HepG2 (cell line): ENCODE measurements around the gene AP5Z1. TPM values are rescaled to one million over a fixed set of nuclear protein-coding genes. Genes with fewer than 3 reads are reported as not detected.

Source experiments
- ATAC-seq: fragments of 200-7000 bp; cut with Tn5 transposase; 3 replicates; pipeline ENCODE4 v1.9.1; 2020; ENCODE audit warnings: mild to moderate bottlenecking, moderate library complexity
- BruUV-seq: library from RNA; stranded (reverse); fragments of 400-500 nt; replicated peaks from 2 replicates; lab custom pipeline; 2021; lab: Mats Ljungman, UMichigan
- CTCF ChIA-PET: fragments of 300-600 bp; formaldehyde crosslinking; extraction: SDS; loops from one replicate; lab custom pipeline; 2021; ENCODE audit warnings: low total read pairs, inconsistent platforms, low intra/inter-chr PET ratio; lab: Yijun Ruan, JAX
- POLR2A ChIA-PET: fragments of 350-600 bp; sonication (Branson Sonifier 250); formaldehyde crosslinking; loops from one replicate; lab custom pipeline; 2020; ENCODE audit warnings: antibody characterized with exemption, inconsistent platforms; lab: Yijun Ruan, JAX
- DNase-seq: peaks from one replicate; pipeline ENCODE4 v3.0.0-alpha.2; 2015; ENCODE audit warnings: low spot score
- FAIRE-seq: peaks from 3 replicates; lab custom pipeline; 2011; peaks lifted over from hg19 to GRCh38; lab: Jason Lieb, UNC
- H2AFZ ChIP-seq: one replicate; pipeline ENCODE4 v1.6.1; 2011; ENCODE audit warnings: low read length, inconsistent platforms
- H3K27ac ChIP-seq: fragments of 300-600 bp; 3 replicates; pipeline ENCODE4 v1.8.0; 2011; ENCODE audit warnings: mixed run types, mild to moderate bottlenecking, mixed read lengths, low read length, inconsistent platforms; ENCODE audit not compliant: insufficient read depth; ENCODE audit errors: extremely low read length
- H3K27me3 ChIP-seq, 2 experiments: fragments of 200-600 bp in 1 of 2; 2 replicates in 1 of 2; 3 replicates in 1 of 2; pipeline versions ENCODE4 v1.6.0 to v1.8.0; 2011; ENCODE audit warnings: low read length in 2 of 2, mild to moderate bottlenecking in 2 of 2, moderate library complexity in 2 of 2, inconsistent platforms in 1 of 2; ENCODE audit not compliant: insufficient read depth in 2 of 2, control insufficient read depth in 1 of 2
- H3K36me3 ChIP-seq, 2 experiments: fragments of 200-600 bp in 1 of 2; replicated peaks in 1 of 2; 2 replicates in 1 of 2; 3 replicates in 1 of 2; pipeline versions ENCODE4 v1.5.1 to v1.8.0; 2011; ENCODE audit warnings: low read length in 2 of 2, inconsistent platforms in 1 of 2; ENCODE audit not compliant: insufficient read depth in 2 of 2, control insufficient read depth in 1 of 2
- H3K4me1 ChIP-seq: 2 replicates; pipeline ENCODE4 v1.5.1; 2012; ENCODE audit warnings: low read length, inconsistent platforms; ENCODE audit not compliant: insufficient read depth
- H3K4me2 ChIP-seq: 2 replicates; pipeline ENCODE4 v1.6.0; 2011; ENCODE audit warnings: low read depth, low read length, inconsistent platforms
- H3K4me3 ChIP-seq, 3 experiments: fragments of 200-600 bp in 1 of 3; sonication (generic), shearing (Covaris generic) in 1 of 3; replicated peaks in 1 of 3; 2 replicates each; pipeline ENCODE4 v1.5.1; 2011 to 2016; ENCODE audit warnings: low read length in 3 of 3, inconsistent platforms in 2 of 3, low read depth in 2 of 3, mild to moderate bottlenecking in 2 of 3, control low read depth in 1 of 3, mixed read lengths in 1 of 3; ENCODE audit not compliant: insufficient read depth in 1 of 3
- H3K79me2 ChIP-seq: one replicate; pipeline ENCODE4 v1.6.1; 2011; ENCODE audit warnings: low read length, inconsistent platforms; ENCODE audit not compliant: insufficient read depth
- H3K9ac ChIP-seq: 2 replicates; pipeline ENCODE4 v1.6.0; 2011; ENCODE audit warnings: mild to moderate bottlenecking, low read depth, low read length, inconsistent platforms; ENCODE audit not compliant: insufficient read depth
- H3K9me3 ChIP-seq: 2 replicates; pipeline ENCODE4 v1.5.1; 2012; ENCODE audit warnings: mild to moderate bottlenecking, low read length
- H4K20me1 ChIP-seq: 2 replicates; pipeline ENCODE4 v1.6.0; 2011; ENCODE audit warnings: inconsistent platforms, mild to moderate bottlenecking, low read length, moderate library complexity; ENCODE audit not compliant: insufficient read depth
- CTCF ChIP-seq: sonication (generic); formaldehyde crosslinking; IDR thresholded peaks from 2 replicates; pipeline ENCODE4 v1.5.0; 2020; ENCODE audit warnings: mild to moderate bottlenecking, missing genetic modification reagents, moderate library complexity
- HNRNPL ChIP-seq: fragments of 200-400 bp; formaldehyde crosslinking; IDR thresholded peaks from 2 replicates; pipeline ENCODE4 v1.6.1; 2017; ENCODE audit warnings: mild to moderate bottlenecking, low read depth, low read length
- RBM22 ChIP-seq: fragments of 200-400 bp; formaldehyde crosslinking; optimal IDR thresholded peaks from 2 replicates; pipeline ENCODE3; 2017; ENCODE audit warnings: mild to moderate bottlenecking, low read length, moderate library complexity
- ZBTB33 ChIP-seq: sonication (generic); formaldehyde crosslinking; IDR thresholded peaks from 2 replicates; pipeline ENCODE4 v1.4.0; 2020; ENCODE audit warnings: missing genetic modification reagents
- ZNF142 ChIP-seq: sonication (generic); formaldehyde crosslinking; IDR thresholded peaks from 2 replicates; pipeline ENCODE4 v1.4.0; 2020; ENCODE audit warnings: missing genetic modification reagents
- ZNF556 ChIP-seq: sonication (generic); formaldehyde crosslinking; IDR thresholded peaks from 2 replicates; pipeline ENCODE4 v1.4.0; 2020; ENCODE audit warnings: mild to moderate bottlenecking, missing genetic modification reagents, borderline replicate concordance
- ZNF788 ChIP-seq: sonication (generic); formaldehyde crosslinking; IDR thresholded peaks from 2 replicates; pipeline ENCODE4 v1.5.0; 2020; ENCODE audit warnings: mild to moderate bottlenecking, missing genetic modification reagents, borderline replicate concordance
- WGBS: methylation state at CpG from one replicate; pipeline ENCODE4 v1.1.6; 2017; ENCODE audit warnings: low lambda C conversion rate; 5-methylcytosine and 5-hydroxymethylcytosine counted together
- in situ Hi-C: cut with HindIII; loops from 2 replicates; pipeline ENCODE4 v1.10.0; 2017; ENCODE audit warnings: low pct_unique_long_range_greater_than_20kb; ENCODE audit not compliant: extremely low pct_ligation_motif_present
- intact Hi-C: fragments of 100-400 bp; cut with micrococcal nuclease; formaldehyde crosslinking; loops from one replicate; pipeline ENCODE4 v1.10.0; 2022; ENCODE audit not compliant: unreplicated experiment
- polyA plus RNA-seq, 8 experiments: library from polyadenylated mRNA; depleted of rRNA in 3 of 8; stranded (reverse) in 7 of 8; unstranded in 1 of 8; fragments of >200 nt; fragmentation: Illumina TruSeq in 4 of 8; extraction: Trizol in 4 of 8; gene quantifications; 2 replicates each; pipeline versions ENCODE4 v1.2.1 to v1.2.3, GENCODE V29; 2011 to 2016; ENCODE audit warnings: low read depth in 4 of 8, missing spikeins in 1 of 8, mixed read lengths in 1 of 8; ENCODE audit not compliant: insufficient read depth in 1 of 8
- total RNA-seq, 5 experiments: library from RNA; depleted of rRNA; stranded (reverse); fragments of >200 nt; fragmentation: Illumina TruSeq; extraction: Trizol; gene quantifications; 2 replicates each; pipeline ENCODE4 v1.2.3, GENCODE V29; 2016; ENCODE audit warnings: low read depth in 1 of 5

Gene AP5Z1
- total and polyA plus RNA-seq, 2 of the 13 experiments (the other 11 are each of a cell fraction or from before 2014, with no cell fraction given), result 9.3 to 15.1 TPM

GRCh38 chr7:4765776-4766490 is 9.5 kb upstream of the AP5Z1 start:
- no peaks in the 10 kb centered on the region for H4K20me1 ChIP-seq

More at GRCh38 chr7:4765776-4766490, 9.5 kb upstream of the AP5Z1 start:
- H3K27ac ChIP-seq, result no peak overlapping the region
- intact Hi-C loops, result no loop called here
- H3K4me3 ChIP-seq, result no peak overlapping the region
- WGBS, result 95% methylated on average over 16 of the region's 23 CpGs
- ChIA-PET POLR2A (no interaction called here), CTCF (no interaction called here)
- H3K9me3 ChIP-seq, result no peaks in the 10 kb centered on the region
- TF ChIP-seq ZNF788 (CRISPR knock-in tag) (no peak), CTCF (CRISPR knock-in tag) (peak; percentile 43), ZNF556 (no peak), RBM22 (peak; percentile 84), HNRNPL (no peak), ZBTB33 (peak; percentile 57; the same call in 1 of the 2 replicates), ZNF142 (CRISPR knock-in tag) (no peak)
- TF ChIP-seq, all 625 proteins: peak for 3
- H3K36me3 ChIP-seq, result peaks cover 9 to 30% of the 10 kb centered on the region in 2 experiments
- DNase-seq, result no peak
- no peak for FAIRE-seq
- ATAC-seq, result peak; percentile 13; the same call in 2 of the 3 replicates
- no peak overlapping the region for H3K9ac ChIP-seq
- no peak overlapping the region for H3K4me2 ChIP-seq
- no peaks in the 10 kb centered on the region for H3K4me1 ChIP-seq
- H3K79me2 ChIP-seq, result no peaks in the 10 kb centered on the region
- in situ Hi-C loops, result loop anchor here (25.0 kb wide), 1 partner anchor 154 kb away; no protein-coding TSS in a partner anchor
- H3K27me3 ChIP-seq, result no peaks in the 10 kb centered on the region
- H2AFZ ChIP-seq, result no peak overlapping the region
- no TSS peak for BruUV-seq
